Muscle of arm (tissue), 12 donors: ENCODE data around the gene CORO2B. TPM values are rescaled to one million over a fixed set of nuclear protein-coding genes. Genes with fewer than 3 reads are reported as not detected.
"Not testable (repeated sequence)": the region's sequence is repeated elsewhere in the genome, so short reads cannot be mapped to it uniquely, and the experiment has no call there.

Experiments used
- DNase-seq: peaks from one replicate; pipeline ENCODE4 v3.0.0-alpha.2; 2013
- polyA plus RNA-seq, 12 donors: library from polyadenylated mRNA; unstranded; fragments of 120-200 nt; gene quantifications; one replicate each; pipeline ENCODE4 v1.2.1, GENCODE V29; 2013; ENCODE audit not compliant: insufficient read length in 12 of 12

CORO2B gene
- polyA plus RNA-seq, 12 donors, result 4.3 to 10.6 (median 6.0) TPM; not detected in 1

DNA sequence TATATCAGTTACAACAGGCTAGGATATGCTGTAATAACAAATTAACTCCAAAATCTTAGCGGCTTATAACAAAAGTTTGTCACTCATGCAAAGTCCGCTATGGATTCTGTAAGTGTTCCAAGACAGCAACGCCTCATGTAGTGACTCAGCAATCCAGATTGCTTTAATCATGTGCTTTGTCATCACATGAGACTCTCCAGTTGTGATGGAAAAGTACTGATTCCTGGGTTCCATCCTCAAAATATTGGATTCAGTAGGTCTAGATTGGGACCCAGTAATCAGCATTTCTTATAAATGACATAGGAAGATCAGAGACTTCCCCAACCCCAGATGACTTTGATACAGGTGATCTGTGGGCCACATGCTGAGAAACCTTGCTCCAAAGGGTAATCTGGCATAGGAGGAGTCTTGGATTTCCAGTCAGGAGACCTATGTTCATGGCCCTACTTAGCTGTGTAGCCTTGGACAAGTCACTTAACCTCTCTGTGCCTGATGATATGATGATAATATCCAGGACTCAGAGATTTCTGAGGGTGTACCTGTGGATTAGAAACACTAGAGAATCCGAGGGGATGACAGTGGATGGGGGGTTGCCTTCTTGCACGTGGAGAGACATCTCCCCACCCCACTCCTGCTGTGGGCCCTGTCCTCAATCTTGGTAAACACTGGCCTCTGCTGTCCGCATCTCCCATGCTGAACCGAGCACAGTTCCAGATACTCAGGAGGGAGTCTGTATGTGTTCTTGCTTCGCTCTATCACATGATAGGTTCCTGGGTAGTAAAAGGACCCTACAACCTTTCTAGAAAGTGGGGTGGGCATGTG lies 65.5 kb downstream of the CORO2B start:
- no peak for DNase-seq

DNA sequence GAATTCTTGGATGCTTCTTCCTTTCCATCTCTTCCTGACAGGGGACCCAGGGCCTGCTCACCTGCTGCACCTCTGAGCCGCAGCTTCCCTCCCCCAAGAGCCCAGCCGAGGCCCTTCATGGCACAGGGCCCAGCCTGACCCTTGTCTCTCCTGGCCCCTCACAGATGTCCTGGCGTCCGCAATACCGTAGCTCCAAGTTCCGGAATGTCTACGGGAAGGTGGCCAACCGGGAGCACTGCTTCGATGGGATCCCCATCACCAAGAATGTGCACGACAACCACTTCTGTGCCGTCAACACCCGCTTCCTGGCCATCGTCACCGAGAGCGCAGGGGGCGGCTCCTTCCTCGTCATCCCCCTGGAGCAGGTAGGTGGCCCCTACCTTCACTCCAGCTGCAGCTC lies 66.2 kb downstream of the CORO2B start:
- DNase-seq, result no peak

DNA sequence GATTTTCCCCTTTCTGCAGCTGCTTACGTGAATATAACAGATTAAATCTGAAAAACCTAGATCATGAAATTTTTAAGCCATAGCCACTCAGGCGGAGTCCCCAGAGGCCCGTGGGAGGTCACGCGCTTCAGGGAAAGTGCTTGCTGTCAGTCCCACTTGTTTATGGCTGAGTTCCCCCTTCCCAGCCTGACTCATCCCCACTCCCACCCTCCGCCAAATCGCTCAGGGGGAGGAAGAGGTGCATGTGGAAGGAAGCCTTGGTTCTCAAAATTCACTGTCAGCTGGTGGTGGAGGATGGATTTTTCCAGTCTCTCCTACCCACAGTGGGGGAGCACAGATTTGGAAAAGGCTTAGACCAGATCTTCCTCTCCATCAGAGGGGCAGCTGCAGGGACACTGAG lies 67.4 kb downstream of the CORO2B start:
- no peak for DNase-seq

DNA sequence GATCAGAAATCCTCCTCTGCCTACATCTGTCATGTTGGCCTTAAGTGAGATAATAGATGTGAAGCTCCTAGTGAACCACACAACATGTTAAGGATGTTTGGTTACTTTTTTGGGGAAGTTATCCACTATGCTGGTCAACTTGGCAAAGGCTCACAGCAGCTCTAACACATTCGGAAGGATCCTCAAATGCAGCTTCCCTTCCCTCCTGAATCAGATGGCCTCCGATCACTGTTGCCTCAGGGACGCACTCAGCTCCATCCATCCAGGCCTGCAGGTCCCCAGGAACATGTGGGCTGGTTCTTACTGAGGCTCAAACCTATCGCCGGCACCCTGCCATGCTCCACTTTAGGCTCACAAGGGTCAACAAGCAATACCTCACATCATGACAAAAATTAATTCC lies 67.9 kb downstream of the CORO2B start:
- DNase-seq, result no peak

DNA sequence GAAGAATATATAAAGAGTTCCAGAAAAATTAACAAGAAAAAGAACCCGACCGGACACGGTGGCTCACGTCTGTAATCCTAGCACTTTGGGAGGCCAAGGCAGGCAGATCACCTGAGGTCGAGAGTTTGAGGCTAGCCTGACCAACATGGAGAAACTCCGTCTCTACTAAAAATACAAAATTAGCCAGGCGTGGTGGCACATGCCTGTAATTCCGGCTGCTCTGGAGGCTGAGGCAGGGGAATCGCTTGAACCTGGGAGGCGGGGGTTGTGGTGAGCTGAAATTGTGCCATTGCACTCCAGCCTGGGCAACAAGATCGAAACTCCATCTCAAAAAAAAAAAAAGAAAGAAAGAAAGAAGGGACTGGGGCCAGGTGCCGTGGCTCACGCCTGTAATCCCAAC lies 68.6 kb downstream of the CORO2B start:
- DNase-seq, result not testable (repeated sequence)

DNA sequence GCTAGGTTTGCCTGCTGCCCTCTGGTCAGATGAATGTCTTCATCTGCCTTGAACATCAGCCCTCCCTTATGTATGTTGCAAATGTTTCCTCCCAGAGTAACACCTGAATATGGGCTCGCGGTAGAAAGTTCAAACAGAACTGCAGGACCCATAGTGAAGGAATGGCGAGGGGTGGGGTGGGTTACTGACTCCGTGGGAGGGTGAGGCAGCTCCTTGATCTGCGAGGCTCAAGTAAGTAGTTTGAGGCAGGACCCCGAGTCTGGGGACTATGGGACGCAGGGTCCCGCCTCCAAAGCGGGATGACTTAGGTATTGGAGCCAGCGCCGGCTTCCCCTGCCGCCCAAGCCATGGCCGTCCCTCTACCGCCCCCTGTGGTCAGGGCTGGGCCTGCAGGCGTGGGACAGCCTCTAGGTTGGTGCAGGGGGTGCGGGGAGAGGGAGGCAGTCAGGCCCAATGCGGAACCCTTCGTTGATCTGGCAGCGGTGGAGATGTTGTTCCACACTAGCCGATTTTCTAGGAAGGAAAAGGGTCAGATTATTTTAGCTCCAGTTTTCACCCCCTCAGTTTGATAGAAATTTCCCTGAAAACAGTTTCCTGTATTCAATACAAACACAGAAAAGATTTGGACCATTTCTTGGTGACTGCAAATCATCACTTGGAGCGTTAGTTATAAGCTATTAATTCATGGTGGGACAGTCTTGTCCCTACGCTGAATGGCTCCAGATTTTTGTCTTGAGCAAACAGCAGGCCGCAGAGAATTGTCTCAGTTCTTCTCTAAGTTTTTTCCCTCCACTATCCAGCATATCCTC lies 72.3 kb downstream of the CORO2B start:
- DNase-seq, result no peak

DNA sequence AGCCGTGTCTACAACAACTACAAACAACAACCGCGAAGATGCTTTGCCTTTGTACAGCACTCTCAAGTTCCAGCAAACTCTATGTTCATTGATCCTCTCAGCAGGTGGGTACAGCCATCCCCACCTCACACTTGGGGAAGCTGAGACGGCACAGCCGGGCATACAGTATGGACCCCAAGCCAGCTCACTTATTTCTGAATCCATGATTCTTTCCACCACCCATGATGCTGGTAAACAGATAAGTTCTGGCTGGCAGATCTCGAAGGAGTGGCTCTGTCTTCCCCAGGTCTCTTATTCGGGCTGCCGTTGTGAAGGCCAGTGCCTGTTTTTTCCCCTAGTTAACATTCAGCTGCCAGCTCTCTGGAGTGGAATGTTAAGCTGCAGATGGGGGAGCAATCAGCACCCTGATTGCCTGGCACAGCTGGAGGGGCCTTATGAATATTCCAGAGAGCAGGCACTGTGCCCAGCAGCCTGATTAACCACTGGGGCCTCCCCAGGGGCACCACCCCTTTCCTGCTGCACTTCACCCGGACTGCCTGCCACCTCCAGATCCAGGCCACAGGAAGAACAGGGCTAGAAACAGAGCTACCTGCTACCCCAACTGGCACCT lies 73.2 kb downstream of the CORO2B start:
- DNase-seq, result no peak

DNA sequence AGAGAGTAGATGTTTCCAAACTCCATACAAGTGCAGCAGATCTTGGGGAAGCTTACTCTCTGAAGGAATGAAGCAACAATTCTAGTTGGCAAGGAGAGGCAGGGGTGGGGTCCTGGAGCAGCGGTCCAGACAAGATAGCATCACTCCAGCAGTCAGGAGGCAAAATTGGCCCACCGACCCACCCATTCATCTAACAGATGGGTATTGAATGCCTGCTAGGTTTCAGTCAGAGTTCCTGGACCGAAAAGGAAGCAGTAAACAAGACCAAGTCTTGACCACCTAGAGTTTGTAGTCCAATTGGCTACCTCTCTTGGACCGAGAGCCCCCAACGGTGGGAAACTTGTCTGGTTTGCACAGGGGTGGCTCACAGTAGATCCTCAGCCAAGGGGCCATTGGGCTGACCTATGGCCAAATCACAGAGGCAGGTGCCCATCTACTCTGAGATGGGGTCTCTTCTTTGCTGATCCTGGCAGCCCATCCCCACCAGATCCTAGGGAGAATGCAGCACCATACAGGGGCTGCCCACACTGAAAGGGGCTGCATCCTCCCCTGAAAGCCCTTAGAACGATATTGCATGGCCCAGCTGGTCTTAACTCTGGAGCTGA lies 74.3 kb downstream of the CORO2B start:
- no peak for DNase-seq

DNA sequence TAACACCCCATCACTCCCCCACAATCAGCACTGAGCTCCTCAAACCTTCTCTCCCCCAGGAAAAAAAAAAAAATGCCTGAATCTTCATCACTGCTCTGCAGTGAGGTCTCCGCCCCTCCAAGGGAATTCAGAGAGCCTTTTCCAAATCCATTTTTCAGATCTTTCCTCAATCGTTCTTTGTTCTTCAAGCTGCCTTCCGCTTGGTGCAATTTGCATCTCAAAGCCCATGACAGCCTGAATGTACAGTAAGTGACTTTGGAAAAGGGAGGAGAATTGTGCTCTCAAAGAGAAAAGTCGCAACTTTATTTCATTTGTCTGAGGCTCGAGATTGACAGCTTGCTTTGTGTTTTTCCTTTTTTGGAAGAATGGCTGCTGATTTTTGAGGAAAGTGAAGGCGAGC lies 75.0 kb downstream of the CORO2B start:
- DNase-seq, result no peak

DNA sequence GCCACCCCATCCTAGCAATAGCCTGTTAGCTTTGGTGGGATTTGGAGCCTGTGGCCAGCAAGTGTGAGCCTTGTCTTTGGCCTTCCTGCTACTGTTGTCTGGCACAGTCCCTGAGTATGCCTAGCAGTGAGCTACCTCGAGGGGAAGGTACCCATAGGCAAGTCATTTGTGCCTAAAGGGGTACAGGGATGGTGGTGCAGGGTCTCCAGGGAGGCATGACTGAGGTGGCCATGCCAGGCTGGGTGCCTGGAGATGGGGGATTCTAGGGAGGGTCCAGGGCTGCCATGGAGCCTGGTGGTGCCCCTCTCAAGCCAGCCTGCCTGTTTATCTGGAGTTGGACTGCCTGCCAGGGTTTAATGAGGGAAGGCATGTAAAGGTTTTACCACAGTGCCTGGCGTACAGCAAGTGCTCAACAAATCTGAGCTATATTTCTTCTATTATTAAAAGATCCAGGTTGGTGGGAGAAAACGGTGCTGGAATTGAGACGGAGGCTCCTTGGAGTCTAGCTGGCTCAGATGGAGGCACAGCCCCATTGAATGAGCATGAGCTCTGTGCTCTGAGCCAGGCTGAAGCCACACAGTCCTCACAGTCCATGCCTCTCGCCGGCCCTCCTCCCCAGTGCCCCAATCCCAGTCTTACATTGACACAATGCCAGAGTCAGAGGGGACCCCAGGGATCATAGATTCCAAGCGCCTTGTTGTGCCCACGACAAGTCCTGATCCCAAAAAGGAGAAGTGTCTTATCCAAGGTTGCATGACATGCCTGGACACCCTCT lies 76.2 kb downstream of the CORO2B start:
- no peak for DNase-seq

DNA sequence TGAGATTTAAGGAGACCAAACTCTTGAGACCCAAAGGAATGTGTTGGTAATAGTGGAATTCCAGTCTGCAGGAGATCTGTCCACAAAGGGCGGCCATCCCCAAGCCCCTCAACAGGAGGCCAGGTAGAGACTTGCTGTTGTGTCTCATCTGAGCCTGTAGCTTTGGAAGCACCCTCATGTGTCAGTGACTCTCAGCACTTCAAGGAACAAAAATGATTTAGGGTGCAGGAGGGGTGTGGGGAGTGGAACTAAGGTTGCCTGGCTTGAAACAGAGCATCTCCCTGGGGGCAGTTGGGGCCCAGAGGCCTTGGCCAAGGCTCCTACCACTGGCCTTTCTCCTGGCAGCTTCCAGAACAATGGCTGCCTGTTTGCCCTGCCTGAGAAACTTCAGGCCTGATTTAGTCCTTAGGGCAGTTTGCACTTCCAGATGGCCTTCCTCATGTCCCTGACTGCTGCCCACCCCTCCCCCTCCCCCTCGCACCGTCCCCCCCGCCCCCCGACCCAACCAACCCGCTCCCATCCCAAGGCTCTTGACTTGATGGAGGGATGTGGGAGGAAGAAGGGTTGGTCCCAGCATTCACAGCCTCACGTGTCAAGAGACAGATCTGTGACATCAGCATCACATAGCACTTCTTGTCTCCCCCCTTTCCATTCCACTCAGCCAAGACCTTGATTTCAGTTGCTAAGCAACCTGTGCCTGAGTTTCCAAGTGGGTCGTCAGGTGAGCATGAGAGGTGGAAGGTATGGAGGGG lies 77.1 kb downstream of the CORO2B start:
- no peak for DNase-seq

DNA sequence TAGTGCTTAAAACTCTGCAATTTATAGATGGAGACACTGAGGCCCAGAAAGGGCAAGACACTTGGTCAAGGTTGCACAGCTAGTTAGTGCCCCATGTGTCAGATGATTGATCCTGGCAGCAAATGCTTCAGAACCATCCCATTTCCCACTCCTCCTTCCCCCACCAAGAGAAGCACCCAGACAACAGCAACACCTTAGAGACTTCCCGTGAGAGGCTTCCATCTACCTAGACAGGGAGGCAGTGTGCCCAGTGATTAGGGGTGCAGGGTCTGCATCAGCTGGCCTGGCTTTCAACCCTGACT lies 77.6 kb downstream of the CORO2B start:
- DNase-seq, result no peak

DNA sequence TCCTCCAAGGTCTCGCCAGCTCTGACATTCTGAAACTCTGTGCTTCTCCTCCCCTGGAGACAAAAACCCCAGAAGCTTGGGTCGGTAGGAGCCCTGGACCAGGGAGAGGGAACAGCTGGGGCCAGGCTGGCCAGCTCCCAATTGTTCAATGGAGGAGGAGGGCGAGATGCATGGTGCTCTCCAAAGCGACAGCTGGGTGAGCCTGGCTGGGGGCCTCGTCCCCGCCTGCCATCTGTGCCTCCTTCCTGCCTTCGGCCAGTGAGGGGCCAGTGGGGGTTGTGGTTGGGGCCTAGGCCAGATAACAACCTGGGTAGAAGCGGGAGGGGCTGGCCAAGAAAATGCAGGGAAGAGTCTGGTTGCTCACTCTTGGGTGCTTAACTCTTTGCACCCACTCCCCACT lies 79.4 kb downstream of the CORO2B start:
- DNase-seq, result no peak

DNA sequence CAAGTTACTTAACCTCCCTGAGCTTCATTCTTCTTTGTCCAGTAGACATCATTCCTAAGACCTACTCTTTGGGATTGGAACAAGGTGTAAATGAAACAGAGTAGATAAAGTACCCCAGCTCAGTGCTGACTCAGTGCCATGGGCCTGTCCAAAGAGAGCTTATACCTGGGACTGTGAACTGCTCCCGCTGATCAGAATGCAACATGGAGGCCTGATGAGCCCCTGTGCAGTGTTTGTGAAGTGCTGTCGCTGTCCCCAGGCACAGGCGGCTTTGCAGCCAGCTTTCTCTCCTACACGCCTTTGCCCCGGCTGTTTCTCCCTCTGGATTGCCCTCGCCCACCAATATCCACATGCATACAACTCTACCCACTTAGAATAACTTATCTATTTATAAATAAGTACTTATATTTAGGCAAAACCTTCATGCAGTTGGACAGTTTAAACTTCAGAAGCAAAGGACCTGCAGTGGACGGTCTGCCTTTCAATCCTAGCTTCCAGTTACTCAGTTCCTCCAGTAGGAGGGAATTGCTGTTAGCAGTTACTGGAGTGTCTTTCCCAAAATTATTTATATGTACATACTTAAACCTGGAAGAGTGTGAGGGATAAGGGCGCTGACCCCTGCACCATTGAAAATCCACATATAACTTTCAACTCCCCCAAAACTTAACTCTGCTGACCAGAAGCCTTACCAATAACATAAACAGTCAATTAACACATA lies 80.0 kb downstream of the CORO2B start:
- no peak for DNase-seq

DNA sequence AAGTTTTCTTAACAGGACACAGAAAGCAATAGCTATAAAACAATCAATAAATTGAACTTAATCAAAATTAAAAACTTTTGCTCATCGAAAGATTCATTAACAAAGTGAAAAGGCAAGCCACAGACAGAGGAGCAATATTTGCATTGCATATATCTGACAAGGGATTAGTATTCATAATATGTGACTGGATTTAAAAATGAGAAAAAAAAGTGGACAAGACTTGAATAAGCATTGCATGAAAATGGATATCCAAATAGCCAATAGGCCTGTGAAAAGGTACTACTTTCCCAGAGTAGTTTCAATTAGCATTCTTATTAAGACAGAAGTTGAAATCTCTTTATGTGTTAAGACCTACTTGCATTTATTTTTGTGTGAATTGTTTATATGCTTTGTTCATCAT lies 84.7 kb downstream of the CORO2B start:
- no peak for DNase-seq

DNA sequence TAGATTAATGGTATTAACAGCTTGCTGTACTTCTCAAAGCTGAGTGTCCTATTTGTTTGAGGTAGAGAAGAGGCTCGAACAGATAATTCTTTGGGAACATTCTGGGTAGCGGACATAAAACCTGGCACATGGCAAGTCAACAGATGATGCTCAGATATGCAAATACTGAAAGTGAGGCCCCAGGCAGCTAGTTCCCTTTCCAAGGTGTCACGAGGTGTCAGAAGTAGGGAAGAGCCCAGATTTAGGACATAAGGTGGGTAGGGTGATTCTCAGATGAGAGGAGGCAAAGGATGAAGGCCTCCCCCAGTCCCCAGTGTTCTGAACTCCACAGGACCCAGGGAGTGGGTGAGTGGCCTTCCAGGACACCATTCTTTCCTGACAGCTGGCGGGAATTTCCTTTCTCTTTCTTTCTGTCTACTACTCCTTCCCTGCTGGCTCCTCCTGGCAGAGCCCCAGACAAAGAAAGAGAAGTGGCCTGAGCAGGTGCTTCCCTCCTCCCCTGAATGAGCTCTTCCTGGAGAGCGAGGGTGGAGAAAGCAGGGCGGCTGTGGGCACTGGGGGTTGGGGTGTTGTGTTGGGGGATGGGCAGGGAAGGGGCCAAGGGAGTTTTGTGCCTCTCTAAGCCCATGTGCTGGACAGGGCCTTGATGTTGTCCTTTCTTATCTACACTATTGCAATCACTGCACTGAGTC lies 87.5 kb downstream of the CORO2B start:
- DNase-seq, result no peak

DNA sequence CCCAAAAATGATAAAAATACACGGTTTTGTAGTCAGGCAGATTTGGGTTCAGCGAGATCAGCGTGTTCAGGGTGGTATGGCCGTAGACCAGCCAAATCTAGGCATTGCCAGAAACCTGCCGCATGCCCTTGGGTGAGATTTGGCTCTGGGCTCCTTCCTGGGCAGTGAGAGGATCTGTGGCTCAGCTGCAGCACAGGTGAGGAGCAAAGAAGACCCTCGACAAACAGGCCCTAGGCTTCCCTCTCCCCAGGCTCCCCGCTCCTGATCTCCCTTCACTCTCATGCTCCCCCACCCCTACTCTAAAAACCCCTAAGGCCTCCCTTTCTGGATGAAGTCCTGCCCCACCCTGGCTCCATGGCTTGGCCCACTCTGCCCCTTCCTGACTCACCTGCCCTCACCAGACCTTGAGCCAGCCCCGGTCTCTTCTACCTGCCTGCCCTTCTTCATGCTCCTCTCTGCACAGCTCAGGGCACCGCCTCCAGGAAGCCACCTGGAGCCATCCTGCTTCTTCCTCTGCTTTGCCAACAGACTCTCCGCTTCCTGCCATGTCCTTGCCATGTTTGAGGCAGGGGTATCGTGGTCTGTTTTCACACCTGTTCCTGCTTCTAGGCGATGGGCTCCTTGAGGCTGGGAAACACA lies 88.1 kb downstream of the CORO2B start:
- DNase-seq, result no peak

DNA sequence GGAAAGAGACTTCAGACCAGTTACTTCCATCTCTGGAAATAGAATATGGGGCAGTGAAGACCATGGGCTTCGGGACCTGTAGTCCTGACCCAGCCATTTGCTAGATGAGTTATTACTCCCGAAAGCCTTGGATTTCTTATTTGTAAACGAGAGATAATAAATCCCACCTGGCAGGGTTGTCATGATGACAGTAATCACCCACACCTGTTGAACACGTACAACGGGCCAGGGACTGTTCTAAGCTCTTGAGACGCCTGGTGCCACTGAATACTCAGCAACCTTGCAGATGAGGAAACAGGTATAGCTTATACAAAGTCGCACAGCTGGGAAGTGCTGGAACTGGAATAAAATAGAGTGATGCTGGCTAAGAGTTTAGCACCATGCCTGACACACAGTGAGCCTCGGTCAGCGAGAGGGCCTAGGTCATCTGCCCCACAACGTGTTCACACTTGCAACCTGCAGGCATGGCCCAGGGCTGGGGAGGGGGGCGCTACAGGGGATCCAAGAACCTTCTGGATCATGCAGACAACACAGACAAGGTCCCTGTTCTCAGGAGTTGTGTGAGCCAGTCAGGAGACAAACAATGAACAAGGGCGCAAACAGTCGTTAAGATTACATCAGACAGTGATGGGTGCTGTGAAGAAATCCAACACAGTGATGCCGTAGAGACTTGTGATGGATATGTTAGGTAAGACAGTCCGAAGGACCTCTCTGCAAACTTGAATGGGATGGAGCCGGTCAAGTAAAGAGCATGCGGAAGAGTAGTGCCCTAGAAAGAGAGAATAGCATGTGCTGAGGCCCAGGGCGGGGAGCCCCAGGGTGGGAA lies 89.2 kb downstream of the CORO2B start:
- DNase-seq, result no peak
